Stimulated activated CD8-positive, alpha-beta memory T cell treated with anti-CD3 and anti-CD28 coated beads, Interleukin-15, amount 100 ng/mL, for 4 hours (primary cell): ENCODE results near the gene ZBTB46.

Experiments
- DNase-seq, 2 donors: peaks; one replicate each; pipeline ENCODE4 v3.0.0-alpha.2; 2020; ENCODE audit warnings: low read depth in 2 of 2

ZBTB46 gene

GRCh38 chr20:63746751-63747315, 84.2 kb downstream of the ZBTB46 start:
- DNase-seq: no peak

GRCh38 chr20:63745961-63746731, 84.9 kb downstream of the ZBTB46 start:
- no peak for DNase-seq

- DNase-seq: no peak
These were observed 85.6 kb downstream of the ZBTB46 start for GRCh38 chr20:63745424-63745805.

GRCh38 chr20:63744574-63745423, 86.3 kb downstream of the ZBTB46 start:
- no peak for DNase-seq

GRCh38 chr20:63744158-63744557, 86.9 kb downstream of the ZBTB46 start:
- no peak for DNase-seq

GRCh38 chr20:63743210-63743970, 87.7 kb downstream of the ZBTB46 start:
- DNase-seq: no peak

- DNase-seq: no peak
These were observed 88.6 kb downstream of the ZBTB46 start for GRCh38 chr20:63742381-63743024.

- DNase-seq: no peak
These were observed 89.2 kb downstream of the ZBTB46 start for GRCh38 chr20:63741676-63742380.

- DNase-seq: no peak
These were observed 89.7 kb downstream of the ZBTB46 start for GRCh38 chr20:63741354-63741675.

- no peak for DNase-seq
These were observed 90.3 kb downstream of the ZBTB46 start for GRCh38 chr20:63740627-63741353.

GRCh38 chr20:63740070-63740626, 90.9 kb downstream of the ZBTB46 start:
- no peak for DNase-seq

GRCh38 chr20:63739130-63740069, 91.7 kb downstream of the ZBTB46 start, which contains the start of gene SLC2A4RG:
Gene SLC2A4RG (plus strand): TSS chr20:63739776. CDS start chr20:63739913, 137 bp downstream.
- no peak for DNase-seq

- no peak for DNase-seq
These were observed 92.4 kb downstream of the ZBTB46 start for GRCh38 chr20:63738687-63739129.

- no peak for DNase-seq
These were observed 92.9 kb downstream of the ZBTB46 start for GRCh38 chr20:63737945-63738686.

- no peak for DNase-seq
These were observed 93.4 kb downstream of the ZBTB46 start for GRCh38 chr20:63737695-63737944.

GRCh38 chr20:63736893-63737694, 94.0 kb downstream of the ZBTB46 start:
- DNase-seq: no peak
